HG02973 (cell line): ENCODE results near the gene OR4C45.
"Not testable (repeated sequence)": the region's sequence is repeated elsewhere in the genome, so short reads cannot be mapped to it uniquely, and the experiment has no call there.

Experiments
- ATAC-seq: cut with Tn5 transposase; IDR thresholded peaks from one replicate; pipeline ENCODE4 v1.9.1; 2021; ENCODE audit warnings: moderate library complexity; ENCODE audit not compliant: unreplicated experiment

OR4C45 gene

GRCh38 chr11:50032574-50032973 is at the start of gene OR4C45:
Gene OR4C45 (plus strand): TSS chr11:50032874.
- no peak for ATAC-seq

GRCh38 chr11:49995565-49995964 is 37.1 kb upstream of the OR4C45 start:
- no peak for ATAC-seq

DNA sequence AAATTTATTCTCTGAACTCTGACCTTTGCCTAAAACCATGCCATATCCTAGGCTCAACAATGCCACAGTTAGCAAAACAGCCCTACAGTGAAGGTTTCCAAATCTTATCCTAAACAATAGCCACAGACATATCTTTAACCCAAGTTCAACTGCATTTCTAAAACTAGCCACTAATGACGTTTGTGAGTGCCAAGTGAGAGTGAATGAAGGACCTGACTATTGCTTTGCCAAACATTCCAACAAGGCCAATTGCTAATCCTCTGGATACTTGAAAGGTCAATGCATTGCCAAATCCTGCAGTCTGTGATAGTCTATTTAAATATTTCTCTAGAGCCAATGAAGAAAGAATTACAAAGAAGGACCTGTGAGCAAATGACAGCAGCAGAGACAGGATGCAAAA is 2.5 kb upstream of the OR4C45 start:
- ATAC-seq = no peak

DNA sequence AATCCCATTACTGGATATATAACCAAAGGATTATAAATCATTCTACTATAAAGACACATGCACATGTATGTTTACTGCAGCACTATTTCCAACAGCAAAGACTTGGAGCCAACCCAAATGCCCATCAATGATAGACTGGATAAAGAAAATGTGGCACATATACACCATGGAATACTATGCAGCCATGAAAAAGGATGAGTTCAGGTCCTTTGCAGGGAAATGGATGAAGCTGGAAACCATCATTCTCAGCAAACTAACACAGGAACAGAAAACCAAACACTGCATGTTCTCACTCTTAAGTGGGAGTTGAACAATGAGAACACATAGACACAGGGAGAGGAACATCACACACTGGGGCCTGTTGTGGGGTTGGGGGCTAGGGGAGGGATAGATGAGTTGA is 3.6 kb downstream of the OR4C45 start:
- ATAC-seq = not testable (repeated sequence)

DNA sequence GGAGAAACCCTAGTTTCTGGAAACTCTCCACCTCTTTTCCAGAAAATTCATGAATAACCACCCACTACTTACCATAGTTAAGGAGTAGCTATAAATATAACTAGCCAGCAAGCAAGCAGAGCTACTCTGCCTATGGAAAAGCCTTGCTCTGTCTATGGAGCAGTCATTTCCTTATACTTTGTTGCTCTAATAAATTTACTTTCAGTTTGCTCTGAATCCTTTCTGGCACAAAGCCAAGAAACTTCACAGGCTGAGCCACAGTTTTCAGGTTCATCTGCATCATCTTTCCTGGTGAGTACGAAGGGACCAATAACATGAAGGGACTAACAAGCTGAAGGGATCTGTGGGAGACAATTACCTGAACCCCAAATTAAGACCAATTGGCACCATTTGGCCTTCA is 4.6 kb downstream of the OR4C45 start:
- no peak for ATAC-seq

- no peak for ATAC-seq
These were observed 12.0 kb downstream of the OR4C45 start for GRCh38 chr11:50044647-50045046.

DNA sequence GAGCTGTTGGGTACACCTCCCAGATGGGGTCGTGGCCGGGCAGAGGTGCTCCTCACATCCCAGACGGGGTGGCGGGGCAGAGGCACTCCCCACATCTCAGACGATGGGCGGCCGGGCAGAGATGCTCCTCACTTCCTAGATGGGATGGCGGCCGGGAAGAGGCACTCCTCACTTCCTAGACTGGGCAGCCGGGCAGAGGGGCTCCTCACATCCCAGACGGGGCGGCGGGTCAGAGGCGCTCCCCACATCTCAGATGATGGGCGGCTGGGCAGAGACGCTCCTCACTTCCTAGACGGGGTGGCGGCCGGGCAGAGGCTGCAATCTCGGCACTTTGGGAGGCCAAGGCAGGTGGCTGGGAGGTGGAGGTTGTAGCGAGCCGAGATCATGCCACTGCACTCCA is 30.4 kb downstream of the OR4C45 start:
- not testable (repeated sequence) for ATAC-seq

DNA sequence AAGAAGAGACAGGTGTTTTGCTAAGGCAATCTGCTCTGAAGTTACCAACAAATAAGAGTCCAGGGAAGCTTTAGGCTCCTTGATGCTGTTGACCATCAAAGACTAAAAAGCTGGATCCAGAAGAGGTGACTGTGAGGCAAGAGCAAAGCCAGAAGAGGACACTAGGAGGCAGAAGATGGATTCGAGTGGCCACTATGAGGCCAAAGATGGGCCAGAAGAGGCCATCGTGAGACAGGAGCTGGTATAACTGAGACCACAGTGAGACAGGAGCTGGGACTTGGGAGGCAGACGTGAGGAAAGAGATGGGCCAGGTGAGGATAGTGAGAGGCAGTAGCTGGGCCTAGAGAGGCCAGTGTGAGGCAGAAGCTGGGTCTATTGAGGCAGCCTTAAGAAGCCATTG is 37.7 kb downstream of the OR4C45 start:
- ATAC-seq = no peak

- ATAC-seq = no peak
These were observed 39.0 kb downstream of the OR4C45 start for GRCh38 chr11:50071584-50072225.

GRCh38 chr11:50072226-50073112 is 39.8 kb downstream of the OR4C45 start:
- no peak for ATAC-seq

GRCh38 chr11:50073113-50074105 is 40.7 kb downstream of the OR4C45 start:
- no peak for ATAC-seq

DNA sequence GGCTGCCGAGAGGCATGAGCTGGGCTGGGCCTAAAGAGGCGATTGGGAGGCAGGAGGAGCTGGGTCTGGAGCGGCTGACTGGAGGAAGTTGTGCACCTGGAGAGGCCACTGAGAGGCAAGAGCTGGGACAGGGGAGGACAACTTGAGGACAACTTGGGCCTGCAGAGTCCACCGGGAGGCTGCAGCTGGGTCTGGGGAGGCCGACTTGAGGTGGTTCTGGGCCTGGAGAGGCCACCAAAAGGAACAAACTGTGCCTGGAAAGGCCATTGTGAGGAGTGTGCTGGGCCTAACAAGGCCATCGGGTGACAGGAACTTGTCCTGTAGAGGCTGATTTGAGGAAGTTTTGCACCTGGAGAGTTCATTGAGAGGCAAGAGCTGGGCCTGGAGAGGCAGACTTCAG is 41.5 kb downstream of the OR4C45 start:
- ATAC-seq = no peak

- no peak for ATAC-seq
These were observed 43.2 kb downstream of the OR4C45 start for GRCh38 chr11:50075856-50076255.

- ATAC-seq = no peak
These were observed 44.9 kb downstream of the OR4C45 start for GRCh38 chr11:50077526-50077925.

- ATAC-seq = no peak
These were observed 45.3 kb downstream of the OR4C45 start for GRCh38 chr11:50078001-50078400.

DNA sequence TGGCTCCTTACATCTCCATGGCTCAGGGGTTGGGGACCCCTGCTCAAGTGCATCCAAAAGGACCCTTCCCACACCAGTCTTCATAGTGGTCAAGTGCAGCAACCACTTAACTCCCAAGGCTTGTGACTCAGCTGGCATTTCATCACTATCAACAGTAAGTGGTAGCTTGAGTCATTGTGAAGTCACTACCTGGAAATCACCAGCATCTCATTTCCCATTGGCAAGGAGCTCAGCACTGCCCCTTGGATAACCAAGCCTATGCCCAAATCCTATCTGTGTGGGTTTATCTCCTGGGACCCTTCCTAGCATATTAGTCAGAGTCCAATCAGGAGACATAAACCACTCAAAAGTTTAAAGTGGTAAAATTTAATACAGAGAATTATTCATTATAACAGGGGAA is 46.3 kb downstream of the OR4C45 start:
- not testable (repeated sequence) for ATAC-seq

DNA sequence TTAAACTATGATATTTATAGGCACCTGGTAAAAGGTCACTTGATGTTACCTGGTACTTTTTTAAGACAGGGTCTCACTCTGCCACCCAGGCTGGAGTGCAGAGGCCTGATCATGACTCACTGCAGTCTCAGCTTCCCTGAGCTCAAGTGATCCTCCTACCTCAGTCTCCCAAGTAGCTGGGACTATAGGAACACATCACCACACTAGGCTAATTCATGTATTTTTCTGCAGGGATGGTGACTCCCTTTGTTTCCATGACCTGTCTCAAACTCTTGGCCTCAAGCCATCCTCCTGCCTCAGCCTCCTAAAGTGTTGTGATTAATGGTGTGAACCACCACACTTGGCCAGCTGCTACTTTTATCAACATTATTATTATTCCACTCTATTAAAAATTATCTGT is 47.6 kb downstream of the OR4C45 start:
- ATAC-seq = no peak
